Stimulated activated CD8-positive, alpha-beta memory T cell treated with anti-CD3 and anti-CD28 coated beads, Interleukin-7, amount 100 ng/mL, for 1 hour (primary cell): Measurements from ENCODE around the gene SPRR3.
"Not testable (repeated sequence)": the region's sequence is repeated elsewhere in the genome, so short reads cannot be mapped to it uniquely, and the experiment has no call there.

Experiments
- DNase-seq, 2 donors: peaks; one replicate each; pipeline ENCODE4 v3.0.0-alpha.2; 2020; ENCODE audit warnings: low read depth in 2 of 2

The SPRR3 gene

DNA sequence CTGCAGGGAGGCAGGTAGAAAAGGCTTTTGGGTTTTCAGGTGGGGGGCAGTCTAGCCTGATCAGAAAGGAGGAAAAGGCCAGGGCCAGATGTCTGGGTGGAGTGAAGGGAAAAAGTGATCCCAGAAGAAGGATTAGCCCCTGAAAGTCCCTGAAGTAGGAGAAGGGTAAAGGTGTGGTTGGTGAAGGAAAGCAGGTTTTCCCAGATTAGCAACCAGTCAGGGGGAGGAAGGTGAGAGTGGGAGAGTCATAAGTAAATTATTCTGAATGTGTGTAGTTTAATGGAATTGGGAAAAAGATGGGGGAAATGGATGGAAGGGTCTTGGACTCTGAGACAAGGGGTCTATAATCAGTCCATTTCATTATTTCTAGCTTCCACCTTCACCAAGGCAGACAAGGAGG is 18.3 kb upstream of the SPRR3 start:
- DNase-seq: no peak

DNA sequence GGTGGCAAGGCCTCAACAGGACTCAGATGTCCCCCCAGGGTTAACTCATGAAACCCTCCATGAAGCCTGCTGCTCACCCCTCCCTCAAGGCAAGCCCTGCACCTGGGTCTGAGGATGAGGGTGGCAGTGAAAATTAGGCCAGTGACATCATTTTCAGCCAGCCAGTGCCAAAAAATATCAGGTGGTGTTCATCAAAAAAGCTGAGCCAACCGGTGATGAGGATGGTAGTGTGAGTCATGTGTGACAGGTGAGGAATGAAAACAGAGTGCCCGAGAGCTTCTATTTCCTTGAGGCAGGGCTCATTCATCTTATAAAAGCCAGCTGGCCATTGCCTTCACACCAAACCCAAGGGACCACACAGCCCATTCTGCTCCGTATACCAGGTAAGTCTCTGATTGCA is 17.8 kb upstream of the SPRR3 start, which contains the start of gene SPRR1A:
SPRR1A (plus strand) TSS at position 339 of the 400 bp plus-strand sequence. CDS start 1,150 bp downstream, outside the sequence.
- DNase-seq: no peak

DNA sequence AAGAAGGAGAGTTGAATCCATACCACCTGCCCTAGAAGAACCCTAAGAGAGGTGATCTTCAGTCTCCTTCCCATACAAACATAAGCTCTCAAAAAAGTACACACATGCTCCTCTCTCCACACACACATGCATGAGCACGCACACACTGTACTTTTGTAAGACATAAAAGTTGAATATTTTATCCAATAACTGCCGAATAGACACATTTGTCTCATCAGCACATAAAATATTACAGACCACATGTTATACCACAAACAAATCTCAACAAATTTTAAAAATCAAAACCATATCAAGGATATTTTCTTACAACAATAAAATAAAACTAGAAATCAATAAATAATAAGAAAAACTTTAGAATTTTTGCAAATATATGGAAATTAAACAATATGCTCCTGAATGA is 15.0 kb upstream of the SPRR3 start:
- no peak for DNase-seq

DNA sequence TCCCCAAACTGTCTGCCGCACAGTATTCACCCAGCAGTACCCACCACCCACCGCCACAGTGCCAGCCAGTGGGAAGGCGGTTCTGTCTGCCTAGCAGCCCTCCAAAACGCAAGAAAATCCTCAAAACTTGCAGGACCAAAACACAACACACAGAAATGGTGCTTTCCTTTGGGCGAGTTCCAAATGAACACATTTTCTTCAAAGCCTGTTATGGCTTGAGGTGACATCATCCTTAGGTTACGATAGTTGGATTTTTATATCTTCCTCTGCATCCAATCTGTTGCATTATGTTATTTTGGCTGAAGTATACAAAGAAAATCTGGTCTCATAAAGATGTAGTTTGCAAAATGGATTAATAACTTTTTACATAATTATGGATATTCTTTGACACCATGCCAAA is 8.4 kb upstream of the SPRR3 start:
- DNase-seq: no peak

DNA sequence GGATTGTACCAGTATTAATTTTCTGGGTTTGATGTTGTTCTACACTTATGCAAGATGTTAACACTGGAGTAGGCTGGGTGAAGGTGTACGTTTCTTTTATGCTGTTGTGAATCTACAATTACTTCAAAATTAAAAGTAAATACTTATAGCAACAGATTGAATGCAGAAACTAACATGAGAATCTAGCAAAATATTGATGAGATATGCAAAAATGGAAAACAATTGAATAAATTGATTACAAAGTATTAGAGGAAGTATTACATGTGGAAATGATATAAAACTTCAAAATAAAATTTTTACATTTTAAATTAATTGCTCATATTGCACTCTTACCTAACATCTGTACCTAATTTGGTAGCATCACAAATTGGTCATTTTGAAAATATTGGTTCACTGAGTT is 5.7 kb upstream of the SPRR3 start:
- DNase-seq: no peak

DNA sequence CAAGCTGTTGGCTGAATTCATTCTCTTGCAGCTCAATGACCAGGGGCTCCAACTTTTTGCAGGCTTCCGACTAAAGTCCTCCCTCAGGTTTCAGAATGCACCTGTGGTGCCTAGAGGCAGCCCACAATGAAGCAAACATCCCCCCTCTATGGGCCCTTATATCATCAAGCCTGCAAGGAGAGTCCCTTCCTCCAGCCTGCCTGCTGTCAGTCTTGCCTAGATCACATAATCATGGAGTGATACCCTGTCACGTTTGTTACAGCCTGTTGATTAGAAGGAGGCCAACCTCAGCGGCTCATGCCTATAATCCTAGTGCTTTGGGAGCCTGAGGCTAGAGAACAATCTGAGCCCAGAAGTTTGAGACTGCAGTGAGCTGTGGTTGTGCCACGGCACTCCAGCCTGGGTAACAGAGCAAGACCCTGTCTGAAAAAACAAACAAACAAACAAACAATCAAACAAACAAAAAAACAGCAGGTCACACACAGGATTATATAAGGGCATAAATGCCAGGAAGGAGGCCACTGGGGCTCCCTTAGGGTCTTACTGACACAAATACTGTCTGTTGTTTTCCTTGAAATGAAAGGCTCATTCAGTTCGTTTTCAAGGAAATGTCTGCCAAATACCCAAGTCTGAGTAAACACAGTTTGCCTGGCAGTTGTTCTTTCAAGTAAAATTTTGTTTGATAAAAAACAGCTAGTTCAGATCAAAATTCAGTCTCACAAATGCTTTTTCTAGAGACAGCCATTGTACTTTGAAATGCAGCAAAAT is 4.7 kb upstream of the SPRR3 start:
- DNase-seq: no peak

DNA sequence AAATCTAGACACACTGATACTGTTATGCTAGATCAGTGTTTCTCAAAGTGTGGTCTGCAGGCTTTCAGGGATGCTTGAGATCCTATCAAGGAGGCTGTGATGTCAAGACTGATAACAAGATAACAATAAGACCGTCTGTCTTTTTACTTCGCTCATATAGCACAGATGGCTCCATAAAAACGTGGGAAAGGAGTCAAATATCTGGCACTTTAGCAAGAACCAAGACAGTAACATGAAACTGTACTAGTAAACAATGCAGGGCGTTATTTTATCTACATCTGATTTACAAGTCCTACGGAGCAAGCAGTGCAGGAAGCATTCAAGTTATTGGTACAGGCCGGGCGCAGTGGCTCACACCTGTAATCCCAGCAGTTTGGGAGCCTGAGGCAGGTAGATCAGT is 3.6 kb upstream of the SPRR3 start:
- DNase-seq: no peak

DNA sequence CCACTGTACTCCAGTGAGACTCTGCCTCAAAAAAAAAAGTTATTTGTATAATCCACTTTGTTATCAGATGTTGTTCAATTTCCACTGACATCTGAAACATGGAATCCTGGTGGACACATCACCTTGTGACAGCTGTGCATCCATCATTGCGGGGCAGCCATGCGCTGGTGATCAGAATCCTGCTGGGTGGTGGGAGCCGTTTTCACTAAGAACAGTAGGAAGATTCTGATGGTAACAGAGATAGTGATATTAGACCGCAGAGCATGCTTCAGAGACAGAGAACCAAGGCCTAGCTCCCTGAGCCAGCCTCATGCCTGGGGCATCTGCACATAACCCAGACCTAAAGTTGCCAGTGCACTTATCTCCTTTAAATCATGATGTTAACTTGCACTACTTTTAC is 3.1 kb upstream of the SPRR3 start:
- no peak for DNase-seq

DNA sequence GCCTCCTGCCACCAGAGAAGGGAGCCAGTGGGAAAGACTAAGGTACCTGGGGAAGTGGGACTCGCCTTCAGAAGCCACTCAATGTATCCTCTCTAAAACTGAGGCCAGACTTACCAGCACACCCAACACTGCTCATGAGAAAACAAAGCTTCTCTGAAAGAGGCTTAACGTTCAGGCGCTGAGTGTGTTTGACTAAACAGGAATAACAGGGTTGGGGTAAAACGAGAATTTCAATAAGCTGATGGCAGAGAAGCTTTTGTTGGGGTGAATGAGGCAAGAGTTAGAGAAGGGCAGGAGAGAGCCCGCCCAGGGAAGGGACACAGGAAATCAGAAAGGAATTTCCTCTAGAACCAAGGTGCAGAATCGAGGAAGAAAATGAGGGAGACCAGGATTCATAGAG is 1.7 kb upstream of the SPRR3 start:
- no peak for DNase-seq

DNA sequence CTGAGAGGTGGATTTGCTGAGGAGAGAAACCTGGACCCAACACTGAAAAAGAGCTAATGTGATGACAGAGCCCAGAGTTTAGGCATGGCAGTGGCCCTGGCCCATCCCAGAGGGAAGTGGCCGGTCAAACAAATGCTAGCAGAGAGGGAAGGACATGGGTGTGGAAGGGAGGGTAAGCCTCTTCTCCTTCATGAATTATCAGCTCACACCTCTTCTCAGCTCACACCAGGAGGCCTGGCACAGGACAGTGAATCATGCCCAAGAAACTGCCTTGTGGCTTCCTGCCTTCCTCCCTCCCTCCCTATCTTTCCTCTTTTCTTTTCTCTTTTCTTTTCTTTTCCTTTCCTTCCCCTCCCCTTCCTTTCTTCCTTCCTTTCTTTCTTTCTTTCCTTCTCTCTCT is 1.3 kb upstream of the SPRR3 start:
- no peak for DNase-seq

DNA sequence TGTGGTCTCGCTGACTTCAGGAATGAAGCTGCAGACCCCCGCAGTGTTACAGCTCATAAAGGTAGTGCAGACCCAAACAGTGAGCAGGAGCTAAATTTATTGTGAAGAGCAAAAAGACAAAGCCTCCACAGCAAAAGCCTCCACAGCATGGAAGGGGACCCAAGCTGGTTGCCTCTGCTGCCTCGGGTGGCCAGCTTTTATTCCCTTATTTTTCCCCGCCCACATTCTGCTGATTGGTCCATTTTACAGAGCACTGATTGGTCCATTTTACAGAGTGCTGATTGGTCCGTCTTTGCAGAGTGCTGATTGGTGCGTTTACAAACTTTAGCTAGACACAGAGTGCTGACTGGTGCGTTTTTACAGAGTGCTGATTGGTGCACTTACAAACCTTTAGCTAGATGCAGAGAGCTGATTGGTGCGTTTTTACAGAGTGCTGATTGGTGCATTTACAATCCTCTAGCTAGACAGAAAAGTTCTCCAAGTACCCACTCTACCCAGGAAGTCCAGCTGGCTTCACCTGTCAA is 9.7 kb downstream of the SPRR3 start:
- not testable (repeated sequence) for DNase-seq

DNA sequence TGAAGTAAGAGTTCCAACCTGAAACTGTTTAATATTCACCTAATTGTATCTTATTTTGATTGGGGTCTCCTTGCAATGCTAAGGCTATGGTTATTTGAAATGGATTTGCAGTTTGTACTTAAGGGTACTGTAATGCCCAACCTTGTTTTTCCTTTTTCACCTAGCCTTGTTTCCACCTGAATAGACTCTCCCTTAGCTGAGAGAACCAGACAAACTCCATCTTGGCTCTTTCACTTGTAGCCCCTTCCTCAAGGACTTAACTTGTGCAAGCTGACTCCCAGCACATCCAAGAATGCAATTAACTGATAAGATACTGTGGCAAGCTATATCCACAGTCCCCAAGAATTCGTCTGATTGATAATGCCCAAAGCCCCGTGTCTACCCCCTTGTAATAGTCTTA is 20.3 kb downstream of the SPRR3 start:
- DNase-seq: not testable (repeated sequence)

DNA sequence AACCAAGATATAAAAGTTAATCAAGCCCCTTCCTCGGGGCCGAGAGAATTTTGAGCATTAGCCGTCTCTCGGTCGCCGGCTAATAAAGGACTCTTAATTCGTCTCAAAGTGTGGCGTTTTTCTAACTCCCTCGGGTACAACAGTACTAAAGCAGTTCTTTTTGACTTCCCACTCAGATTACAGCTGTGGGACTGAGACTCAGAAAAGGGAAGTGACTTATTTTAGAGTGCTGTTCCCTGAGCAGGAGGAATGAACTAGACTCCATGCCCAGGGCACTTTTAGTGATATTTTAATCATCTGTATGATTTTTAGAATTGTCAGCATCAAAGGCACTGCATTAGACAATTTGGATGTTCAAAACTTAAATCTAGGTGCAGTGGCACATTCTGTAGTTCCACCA is 20.8 kb downstream of the SPRR3 start:
- not testable (repeated sequence) for DNase-seq

DNA sequence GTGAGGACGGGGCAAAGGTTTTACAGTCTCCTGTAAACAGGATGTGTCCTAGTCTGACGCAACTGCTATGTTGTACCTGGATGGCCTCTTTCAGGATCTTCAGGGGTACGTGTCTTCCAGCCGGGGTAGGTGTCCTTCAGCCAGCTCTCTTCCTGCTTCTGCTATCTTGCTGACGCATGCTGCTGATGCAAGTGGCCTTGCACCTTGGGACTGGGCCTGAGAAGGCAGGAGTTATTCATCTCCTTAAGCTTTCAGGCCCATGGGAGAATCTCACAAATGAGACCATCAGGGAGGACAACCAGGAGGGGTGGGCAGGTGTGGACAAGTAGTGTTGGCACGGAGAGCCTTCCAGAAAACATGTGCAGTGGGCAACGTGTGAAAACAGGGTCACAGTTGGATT is 21.6 kb downstream of the SPRR3 start:
- no peak for DNase-seq

DNA sequence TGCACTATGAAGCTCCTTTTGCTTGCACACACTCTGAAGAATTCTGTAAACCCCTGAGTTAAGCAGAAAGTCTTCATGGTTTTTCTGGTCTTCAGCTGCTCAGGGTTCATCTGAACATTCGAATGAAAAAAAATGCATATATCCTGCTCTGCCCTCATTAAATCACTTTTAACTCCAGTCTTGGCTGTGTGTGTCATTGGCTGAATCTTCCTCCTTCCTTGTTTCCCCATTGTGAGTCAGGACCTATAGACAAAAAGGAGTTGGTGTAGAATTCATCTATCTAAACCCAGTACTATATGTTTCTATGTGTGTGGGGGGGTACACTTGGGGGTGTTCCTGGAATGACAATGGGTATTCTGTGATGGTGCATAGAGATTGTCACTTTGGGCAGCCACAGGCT is 22.9 kb downstream of the SPRR3 start:
- no peak for DNase-seq

DNA sequence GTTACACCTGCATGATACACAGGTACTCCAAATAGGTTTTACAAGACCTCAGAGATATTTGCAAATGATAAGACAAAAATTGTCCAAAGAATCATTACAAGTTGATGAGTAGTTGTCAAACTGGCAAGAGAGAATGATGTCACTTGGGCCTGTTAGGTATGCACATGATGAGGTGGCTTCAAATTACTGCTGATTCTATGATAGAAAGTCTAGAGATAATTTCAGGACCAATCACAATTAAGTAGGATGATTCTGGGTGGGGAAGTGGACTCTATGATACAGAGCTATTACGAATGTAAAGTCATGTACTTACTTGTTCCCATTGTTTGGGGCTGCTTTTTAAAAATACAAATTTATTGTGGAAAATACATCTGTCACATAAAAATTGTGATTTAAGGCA is 24.2 kb downstream of the SPRR3 start:
- no peak for DNase-seq

DNA sequence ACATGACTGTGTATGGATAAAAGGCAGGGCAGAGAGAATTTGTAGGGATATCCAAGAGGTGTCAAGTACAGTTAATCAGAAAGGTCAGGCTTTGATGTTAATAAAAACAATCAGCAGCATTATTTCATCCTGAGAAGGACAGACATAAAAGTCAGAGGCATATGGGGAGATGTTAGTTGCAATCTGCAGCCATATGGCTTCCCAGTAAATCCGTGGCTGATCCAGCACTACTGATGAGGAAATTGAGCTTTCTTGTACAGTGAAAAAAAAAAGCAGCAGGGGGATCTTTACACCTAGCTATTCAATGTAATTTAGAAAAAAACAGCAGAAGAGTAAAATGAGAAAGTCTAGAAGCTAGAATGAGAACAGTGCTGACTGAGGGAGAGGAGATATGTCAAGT is 27.2 kb downstream of the SPRR3 start:
- no peak for DNase-seq

DNA sequence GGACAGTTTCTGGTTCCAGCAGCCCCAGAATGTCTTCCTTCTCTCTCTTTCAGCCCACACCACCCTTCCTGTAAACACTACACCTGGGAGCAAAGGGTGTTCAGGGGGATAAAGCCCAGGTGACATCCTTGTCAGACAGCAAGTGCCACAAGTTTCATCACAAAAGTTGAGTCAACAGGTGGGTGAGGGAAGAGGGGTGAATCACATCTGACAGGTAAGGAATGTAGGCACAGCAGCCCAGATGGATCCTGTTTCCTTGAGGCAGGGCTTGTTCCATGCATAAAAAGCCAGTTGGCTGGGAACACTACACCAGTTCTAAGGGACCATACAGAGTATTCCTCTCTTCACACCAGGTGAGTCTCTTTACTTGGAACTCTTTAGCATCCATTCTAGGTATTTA is 29.3 kb downstream of the SPRR3 start, which contains the start of gene SPRR1B:
SPRR1B (plus strand) TSS at position 309 of the 400 bp plus-strand sequence. CDS start 1,143 bp downstream, outside the sequence.
- no peak for DNase-seq

DNA sequence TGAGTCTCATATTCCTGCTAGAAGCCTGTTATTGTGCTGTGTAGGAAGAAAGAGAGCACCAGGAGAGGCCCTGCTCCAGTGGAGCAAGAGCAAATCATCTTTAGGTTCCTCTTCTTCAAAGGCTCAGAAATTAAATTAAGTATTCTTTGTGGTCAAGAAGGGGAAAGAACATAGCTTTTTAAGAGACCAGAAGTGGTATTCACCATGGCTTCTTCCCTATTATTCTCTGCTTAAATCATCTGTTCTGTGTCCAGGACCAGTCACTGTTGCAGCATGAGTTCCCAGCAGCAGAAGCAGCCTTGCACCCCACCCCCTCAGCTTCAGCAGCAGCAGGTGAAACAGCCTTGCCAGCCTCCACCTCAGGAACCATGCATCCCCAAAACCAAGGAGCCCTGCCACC is 30.5 kb downstream of the SPRR3 start:
- DNase-seq: no peak

DNA sequence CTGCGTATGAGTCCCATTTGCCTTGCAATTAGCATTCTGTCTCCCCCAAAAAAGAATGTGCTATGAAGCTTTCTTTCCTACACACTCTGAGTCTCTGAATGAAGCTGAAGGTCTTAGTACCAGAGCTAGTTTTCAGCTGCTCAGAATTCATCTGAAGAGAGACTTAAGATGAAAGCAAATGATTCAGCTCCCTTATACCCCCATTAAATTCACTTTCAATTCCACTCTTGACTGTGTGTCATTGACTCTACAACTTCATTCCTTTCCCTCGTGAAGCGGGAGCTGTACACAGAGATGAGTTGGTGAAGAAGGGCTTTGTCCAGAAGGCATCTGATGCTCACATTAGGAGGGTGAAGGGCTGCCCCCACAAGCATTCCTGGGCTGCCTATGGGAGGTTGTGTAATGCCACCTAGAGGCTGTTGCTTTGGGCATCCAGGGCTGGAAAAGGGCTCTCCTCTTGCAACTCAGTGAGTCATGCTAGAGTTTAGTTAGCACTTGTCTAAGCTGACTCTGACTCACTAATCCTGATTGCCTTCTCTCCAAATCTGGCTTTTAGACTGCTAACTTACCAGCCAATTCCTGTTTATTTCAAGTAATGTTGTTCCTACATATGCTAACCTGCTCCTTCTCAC is 31.2 kb downstream of the SPRR3 start:
- no peak for DNase-seq

DNA sequence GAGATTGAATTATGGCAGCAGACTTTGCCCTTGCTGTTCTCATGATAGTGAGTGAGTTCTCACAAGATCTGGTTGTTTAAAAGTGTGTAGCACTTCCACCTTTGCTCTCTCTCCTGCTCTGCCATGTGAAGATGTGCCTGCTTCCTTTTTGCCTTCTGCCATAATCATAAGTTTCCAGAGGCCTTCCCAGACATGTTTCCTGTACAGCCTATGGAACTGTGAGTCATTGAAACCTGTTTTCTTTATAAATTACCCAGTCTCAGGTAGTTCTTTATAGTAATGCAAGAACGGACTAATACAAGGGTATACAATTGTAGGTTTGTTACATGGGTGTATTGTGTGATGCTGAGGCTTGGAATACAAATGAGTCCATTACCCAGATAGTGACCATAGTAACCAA is 33.7 kb downstream of the SPRR3 start:
- no peak for DNase-seq

DNA sequence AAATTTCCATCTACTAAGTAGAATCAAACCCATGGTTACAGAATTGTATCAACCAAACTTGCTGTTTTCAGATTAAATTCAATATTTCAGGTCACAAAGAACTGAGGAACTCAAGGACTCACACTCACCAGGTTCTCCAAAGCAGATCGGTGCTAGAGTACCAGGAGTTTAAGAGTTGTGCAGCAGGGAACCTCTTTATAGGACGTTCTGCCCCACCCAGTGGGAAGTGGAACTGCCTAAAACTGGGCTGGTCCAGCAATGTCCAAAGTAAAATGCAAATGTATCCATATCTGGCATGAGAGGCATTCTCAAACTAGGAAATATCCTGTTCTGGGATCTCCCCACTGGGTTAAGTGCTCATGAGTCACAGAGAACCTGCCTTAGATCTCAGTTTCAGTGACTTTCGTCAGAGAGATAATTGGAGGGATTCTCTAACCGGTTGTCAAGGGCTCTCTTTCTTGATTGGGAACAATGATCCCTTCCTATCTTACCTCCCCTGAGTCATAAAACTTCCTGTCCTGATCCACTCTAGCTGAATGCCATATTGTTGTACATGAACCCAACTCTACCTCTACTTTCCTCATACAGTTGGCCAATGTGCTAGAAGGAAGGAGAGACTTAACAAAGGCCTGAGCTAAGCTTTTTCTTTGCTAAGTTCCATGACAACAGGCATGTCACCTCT is 39.5 kb downstream of the SPRR3 start, which contains the start of gene SPRR2D:
SPRR2D (minus strand) TSS at position 171 of the 682 bp plus-strand sequence. CDS start 774 bp downstream, outside the sequence.
- DNase-seq: no peak
